H1 (cell line): ENCODE data around the gene C9orf43. TPM values are rescaled to one million over a fixed set of nuclear protein-coding genes. Genes with fewer than 3 reads are reported as not detected.

Source experiments
- CBX8 ChIP-seq: fragments of 300-800, 300-1000 bp; sonication (generic); IDR thresholded peaks from 2 replicates; pipeline ENCODE4 v1.7.1; 2016; ENCODE audit warnings: low read depth, low read length, borderline replicate concordance
- EGR1 ChIP-seq: IDR thresholded peaks from 2 replicates; pipeline ENCODE4 v1.6.1; 2011; ENCODE audit warnings: low read depth, low read length, borderline replicate concordance
- HDAC2 ChIP-seq, 2 experiments: fragments of 300-600 bp in 1 of 2; sonication (generic) in 1 of 2; IDR thresholded peaks; 2 replicates each; pipeline ENCODE4 v1.6.1; 2011 to 2012; ENCODE audit warnings: low read depth in 2 of 2, low read length in 2 of 2, mild to moderate bottlenecking in 2 of 2, moderate library complexity in 2 of 2, borderline replicate concordance in 1 of 2, inconsistent platforms in 1 of 2
- RAD21 ChIP-seq, 2 experiments: IDR thresholded peaks in 1 of 2; conservative IDR thresholded peaks in 1 of 2; 2 replicates each; pipeline ENCODE4 v1.6.1; 2011; ENCODE audit warnings: low read depth in 2 of 2, low read length in 2 of 2, improper control_type of control experiment in 1 of 2, inconsistent platforms in 1 of 2, mild to moderate bottlenecking in 1 of 2, moderate library complexity in 1 of 2
- TAF1 ChIP-seq: IDR thresholded peaks from 2 replicates; pipeline ENCODE4 v1.6.1; 2011; ENCODE audit warnings: mild to moderate bottlenecking, low read depth, low read length
- ZNF274 ChIP-seq: IDR thresholded peaks from 2 replicates; pipeline ENCODE4 v1.7.0; 2012; ENCODE audit warnings: low read length, borderline replicate concordance; ENCODE audit errors: extremely low read depth
- polyA plus RNA-seq, 7 experiments: library from polyadenylated mRNA; depleted of rRNA in 3 of 7; stranded (reverse) in 5 of 7; unstranded in 2 of 7; fragments of >200 nt in 5 of 7; fragments of 200-250 nt in 2 of 7; gene quantifications; 1 replicate in 5 of 7; 2 replicates in 1 of 7; 4 replicates in 1 of 7; pipeline versions ENCODE4 v1.2.1 to v1.2.3, GENCODE V29; 2011 to 2013; ENCODE audit warnings: missing spikeins in 2 of 7, mixed read lengths in 2 of 7
- total RNA-seq: library from RNA; stranded (reverse); fragmentation: NEBNext Ultra II Directional; extraction: Animal tissue kit (Norgen Biotek cat#: 25700); gene quantifications from 2 replicates; pipeline ENCODE4 v1.2.1, GENCODE V29; 2021
- TF ChIP-seq, protein P1 (sequence below): IDR thresholded peaks from 2 replicates; pipeline ENCODE4 v1.6.1; 2012; ENCODE audit warnings: low read length, inconsistent platforms
- TF ChIP-seq, protein P2 (sequence below): IDR thresholded peaks from 2 replicates; pipeline ENCODE4 v1.6.1; 2012; ENCODE audit warnings: inconsistent platforms

C9orf43 gene
- total and polyA plus RNA-seq, 2 of the 8 experiments (the other 6 are each of a cell fraction or from before 2014, with no cell fraction given) = 0.35 to 0.52 TPM

GRCh38 chr9:113454914-113455761 lies 44.6 kb downstream of the C9orf43 start (continued):
- TF ChIP-seq CBX8 (no peak), HDAC2 (IDR thresholded peaks at IDR 0.05; ENCODE audit: borderline replicate concordance in 1 of 2, low read depth in 2 of 2, low read length in 2 of 2) (no peak), RAD21 (IDR thresholded peaks at IDR 0.05 in 1 of 2, conservative IDR thresholded peaks at IDR 0.05 in 1 of 2; ENCODE audit: low read depth in 2 of 2, low read length in 2 of 2) (no peak), TAF1 (peak; percentile 59), ZNF274 (no peak), EGR1 (no peak)
- TF ChIP-seq, protein P1, sequence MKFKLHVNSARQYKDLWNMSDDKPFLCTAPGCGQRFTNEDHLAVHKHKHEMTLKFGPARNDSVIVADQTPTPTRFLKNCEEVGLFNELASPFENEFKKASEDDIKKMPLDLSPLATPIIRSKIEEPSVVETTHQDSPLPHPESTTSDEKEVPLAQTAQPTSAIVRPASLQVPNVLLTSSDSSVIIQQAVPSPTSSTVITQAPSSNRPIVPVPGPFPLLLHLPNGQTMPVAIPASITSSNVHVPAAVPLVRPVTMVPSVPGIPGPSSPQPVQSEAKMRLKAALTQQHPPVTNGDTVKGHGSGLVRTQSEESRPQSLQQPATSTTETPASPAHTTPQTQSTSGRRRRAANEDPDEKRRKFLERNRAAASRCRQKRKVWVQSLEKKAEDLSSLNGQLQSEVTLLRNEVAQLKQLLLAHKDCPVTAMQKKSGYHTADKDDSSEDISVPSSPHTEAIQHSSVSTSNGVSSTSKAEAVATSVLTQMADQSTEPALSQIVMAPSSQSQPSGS = no peak
- TF ChIP-seq, protein P2, sequence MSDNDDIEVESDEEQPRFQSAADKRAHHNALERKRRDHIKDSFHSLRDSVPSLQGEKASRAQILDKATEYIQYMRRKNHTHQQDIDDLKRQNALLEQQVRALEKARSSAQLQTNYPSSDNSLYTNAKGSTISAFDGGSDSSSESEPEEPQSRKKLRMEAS = no peak
